Tongue (tissue), 2 donors: Measurements from ENCODE around the gene ASB6. TPM values are rescaled to one million over a fixed set of nuclear protein-coding genes. Genes with fewer than 3 reads are reported as not detected.
"Not testable (repeated sequence)": the region's sequence is repeated elsewhere in the genome, so short reads cannot be mapped to it uniquely, and the experiment has no call there.

Experiments used
- DNase-seq: peaks from one replicate; pipeline ENCODE4 v3.0.0-alpha.2; 2015
- total RNA-seq: library from RNA; depleted of rRNA; stranded (reverse); fragments of >200 nt; gene quantifications from one replicate; pipeline ENCODE4 v1.2.3, GENCODE V29; 2014

Gene ASB6
- total RNA-seq, 1 donor from 2014 or later = 11.7 TPM

GRCh38 chr9:129667378-129667777 is 25.4 kb upstream of the ASB6 start:
- DNase-seq = no peak

GRCh38 chr9:129666575-129666974 is 24.6 kb upstream of the ASB6 start:
- DNase-seq = no peak

GRCh38 chr9:129665814-129666520 is 24.0 kb upstream of the ASB6 start:
- no peak for DNase-seq

GRCh38 chr9:129665389-129665775 is 23.4 kb upstream of the ASB6 start, which contains the start of gene PRRX2:
Gene PRRX2, plus strand, starts transcription at chr9:129665647. Its CDS starts 221 bp downstream, at chr9:129665868.
- DNase-seq = peak; percentile 77

- DNase-seq = no peak
Observed at GRCh38 chr9:129664746-129665388, 22.9 kb upstream of the ASB6 start.

- DNase-seq = not testable (repeated sequence)
Observed at GRCh38 chr9:129662239-129662638, 20.3 kb upstream of the ASB6 start.

GRCh38 chr9:129661029-129661428 is 19.1 kb upstream of the ASB6 start:
- DNase-seq = no peak

- DNase-seq = no peak
Observed at GRCh38 chr9:129656795-129657390, 14.9 kb upstream of the ASB6 start.

- DNase-seq = no peak
Observed at GRCh38 chr9:129655696-129656095, 13.7 kb upstream of the ASB6 start.

- DNase-seq = no peak
Observed at GRCh38 chr9:129655154-129655553, 13.2 kb upstream of the ASB6 start.

- no peak for DNase-seq
Observed at GRCh38 chr9:129654554-129655040, 12.6 kb upstream of the ASB6 start.

- DNase-seq = no peak
Observed at GRCh38 chr9:129653823-129654553, 12.0 kb upstream of the ASB6 start.

- DNase-seq = no peak
Observed at GRCh38 chr9:129650680-129651235, 8.8 kb upstream of the ASB6 start.

GRCh38 chr9:129649726-129650679 is 8.1 kb upstream of the ASB6 start:
- peak; percentile 65 for DNase-seq

- DNase-seq = no peak
Observed at GRCh38 chr9:129648764-129649115, 6.8 kb upstream of the ASB6 start.

GRCh38 chr9:129648092-129648763 is 6.3 kb upstream of the ASB6 start:
- DNase-seq = no peak

GRCh38 chr9:129647635-129648034 is 5.7 kb upstream of the ASB6 start:
- DNase-seq = no peak

- DNase-seq = no peak
Observed at GRCh38 chr9:129646654-129647053, 4.7 kb upstream of the ASB6 start.

GRCh38 chr9:129646252-129646651 is 4.3 kb upstream of the ASB6 start:
- no peak for DNase-seq

GRCh38 chr9:129644902-129645301 is 3.0 kb upstream of the ASB6 start:
- DNase-seq = no peak

- no peak for DNase-seq
Observed at GRCh38 chr9:129644365-129644764, 2.4 kb upstream of the ASB6 start.
